GM12878 (cell line): ENCODE measurements around the gene PLK1. TPM values are rescaled to one million over a fixed set of nuclear protein-coding genes. Genes with fewer than 3 reads are reported as not detected.

ENCODE experiments used
- polyA plus RNA-seq, 11 experiments: library from polyadenylated mRNA; depleted of rRNA in 4 of 11; unstranded in 6 of 11; stranded (reverse) in 5 of 11; fragments of >200 nt; fragmentation: Nextera tagmentation in 4 of 11; fragmentation: Illumina TruSeq in 1 of 11; extraction: Ambion mirVana in 4 of 11; extraction: Trizol in 1 of 11; gene quantifications; 1 replicate in 1 of 11; 2 replicates in 10 of 11; pipeline versions ENCODE4 v1.2.1 to v1.2.3, GENCODE V29; 2011 to 2016; ENCODE audit warnings: inconsistent platforms in 2 of 11, missing spikeins in 2 of 11, low read depth in 1 of 11
- total RNA-seq, 4 experiments: library from RNA; depleted of rRNA in 3 of 4; stranded (reverse); fragments of >200 nt in 3 of 4; fragmentation: Illumina TruSeq in 1 of 4; extraction: Trizol in 1 of 4; gene quantifications; 2 replicates each; pipeline versions ENCODE4 v1.2.1 to v1.2.3, GENCODE V29; 2013 to 2021

Gene PLK1
- total and polyA plus RNA-seq, 10 of the 15 experiments (the other 5 are each of a cell fraction or from before 2014, with no cell fraction given): 11.3 to 191 (median 84.5) TPM

Other genes starting within 250 kb of the PLK1 start
Only the 7 nearest of the 10 such genes appear.
- 38.0 and 39.0 TPM in 2 replicates for gene EARS2, start 121.5 kb upstream of the PLK1 start, total RNA-seq (2014; rRNA removed)
- gene EARS2, start 121.5 kb upstream of the PLK1 start, total RNA-seq (2014; rRNA removed; fragmentation: Illumina TruSeq; extraction: Trizol): 36.7 TPM in 2 replicates
- 28.8 and 32.1 TPM in 2 replicates for gene EARS2, start 121.5 kb upstream of the PLK1 start, total RNA-seq (2021)
- gene EARS2, start 121.5 kb upstream of the PLK1 start, polyA plus RNA-seq (2011; rRNA removed): 63.0 and 65.9 TPM in 2 replicates
- 41.3 and 47.9 TPM in 2 replicates for gene EARS2, start 121.5 kb upstream of the PLK1 start, polyA plus RNA-seq (2014; fragmentation: Illumina TruSeq; extraction: Trizol)
- gene EARS2, start 121.5 kb upstream of the PLK1 start, polyA plus RNA-seq (2014; fragmentation: Nextera tagmentation; extraction: Ambion mirVana): 10 to 100 TPM; 12.9 to 27.0 TPM
- 27.3 and 39.8 TPM in 2 replicates for gene EARS2, start 121.5 kb upstream of the PLK1 start, polyA plus RNA-seq (2014; rRNA removed)
- 10 to 100 TPM; 31.0 to 34.8 TPM for gene EARS2, start 121.5 kb upstream of the PLK1 start, polyA plus RNA-seq (2016; fragmentation: Nextera tagmentation; extraction: Ambion mirVana)
- gene UBFD1, start 121.2 kb upstream of the PLK1 start, total RNA-seq (2014; rRNA removed): 31.3 and 38.3 TPM in 2 replicates
- gene UBFD1, start 121.2 kb upstream of the PLK1 start, total RNA-seq (2014; rRNA removed; fragmentation: Illumina TruSeq; extraction: Trizol): 18.1 and 19.0 TPM in 2 replicates
- 45.8 and 48.5 TPM in 2 replicates for gene UBFD1, start 121.2 kb upstream of the PLK1 start, total RNA-seq (2021)
- gene UBFD1, start 121.2 kb upstream of the PLK1 start, polyA plus RNA-seq (2011; rRNA removed): 37.6 and 41.9 TPM in 2 replicates
- gene UBFD1, start 121.2 kb upstream of the PLK1 start, polyA plus RNA-seq (2014; fragmentation: Illumina TruSeq; extraction: Trizol): 23.4 and 23.7 TPM in 2 replicates
- gene UBFD1, start 121.2 kb upstream of the PLK1 start, polyA plus RNA-seq (2014; fragmentation: Nextera tagmentation; extraction: Ambion mirVana): 1 to 10 TPM; 7.3 to 7.9 TPM
- 31.1 and 40.7 TPM in 2 replicates for gene UBFD1, start 121.2 kb upstream of the PLK1 start, polyA plus RNA-seq (2014; rRNA removed)
- gene UBFD1, start 121.2 kb upstream of the PLK1 start, polyA plus RNA-seq (2016; fragmentation: Nextera tagmentation; extraction: Ambion mirVana): 10 to 100 TPM; 33.2 to 38.6 TPM
- 258 and 271 TPM in 2 replicates for gene NDUFAB1, start 82.6 kb upstream of the PLK1 start, total RNA-seq (2014; rRNA removed)
- 115 and 123 TPM in 2 replicates for gene NDUFAB1, start 82.6 kb upstream of the PLK1 start, total RNA-seq (2014; rRNA removed; fragmentation: Illumina TruSeq; extraction: Trizol)
- 131 and 137 TPM in 2 replicates for gene NDUFAB1, start 82.6 kb upstream of the PLK1 start, total RNA-seq (2021)
- 237 and 375 TPM in 2 replicates for gene NDUFAB1, start 82.6 kb upstream of the PLK1 start, polyA plus RNA-seq (2011; rRNA removed)
- gene NDUFAB1, start 82.6 kb upstream of the PLK1 start, polyA plus RNA-seq (2014; fragmentation: Illumina TruSeq; extraction: Trizol): 64.1 and 79.9 TPM in 2 replicates
- 100 to 1,000 TPM in 1 of 2 experiments, 10 to 100 TPM in 1; 99.8 to 226 TPM for gene NDUFAB1, start 82.6 kb upstream of the PLK1 start, polyA plus RNA-seq (2014; fragmentation: Nextera tagmentation; extraction: Ambion mirVana)
- 325 and 378 TPM in 2 replicates for gene NDUFAB1, start 82.6 kb upstream of the PLK1 start, polyA plus RNA-seq (2014; rRNA removed)
- gene NDUFAB1, start 82.6 kb upstream of the PLK1 start, polyA plus RNA-seq (2016; fragmentation: Nextera tagmentation; extraction: Ambion mirVana): 100 to 1,000 TPM; 564 to 584 TPM
- 15.8 and 18.0 TPM in 2 replicates for gene PALB2, start 37.6 kb upstream of the PLK1 start, total RNA-seq (2014; rRNA removed)
- 23.4 and 23.8 TPM in 2 replicates for gene PALB2, start 37.6 kb upstream of the PLK1 start, total RNA-seq (2014; rRNA removed; fragmentation: Illumina TruSeq; extraction: Trizol)
- gene PALB2, start 37.6 kb upstream of the PLK1 start, total RNA-seq (2021): 17.1 and 17.3 TPM in 2 replicates
- 12.4 and 18.8 TPM in 2 replicates for gene PALB2, start 37.6 kb upstream of the PLK1 start, polyA plus RNA-seq (2011; rRNA removed)
- gene PALB2, start 37.6 kb upstream of the PLK1 start, polyA plus RNA-seq (2014; fragmentation: Illumina TruSeq; extraction: Trizol): 18.7 and 22.6 TPM in 2 replicates
- 10 to 100 TPM in 1 of 2 experiments, 1 to 10 TPM in 1; 9.2 to 15.1 TPM for gene PALB2, start 37.6 kb upstream of the PLK1 start, polyA plus RNA-seq (2014; fragmentation: Nextera tagmentation; extraction: Ambion mirVana)
- 12.2 and 17.8 TPM in 2 replicates for gene PALB2, start 37.6 kb upstream of the PLK1 start, polyA plus RNA-seq (2014; rRNA removed)
- 10 to 100 TPM; 22.4 to 24.6 TPM for gene PALB2, start 37.6 kb upstream of the PLK1 start, polyA plus RNA-seq (2016; fragmentation: Nextera tagmentation; extraction: Ambion mirVana)
- gene DCTN5, start 37.4 kb upstream of the PLK1 start, total RNA-seq (2014; rRNA removed): 49.1 and 61.9 TPM in 2 replicates
- gene DCTN5, start 37.4 kb upstream of the PLK1 start, total RNA-seq (2014; rRNA removed; fragmentation: Illumina TruSeq; extraction: Trizol): 66.6 and 69.3 TPM in 2 replicates
- 84.7 and 86.6 TPM in 2 replicates for gene DCTN5, start 37.4 kb upstream of the PLK1 start, total RNA-seq (2021)
- gene DCTN5, start 37.4 kb upstream of the PLK1 start, polyA plus RNA-seq (2011; rRNA removed): 153 and 159 TPM in 2 replicates
- 97.1 and 108 TPM in 2 replicates for gene DCTN5, start 37.4 kb upstream of the PLK1 start, polyA plus RNA-seq (2014; fragmentation: Illumina TruSeq; extraction: Trizol)
- gene DCTN5, start 37.4 kb upstream of the PLK1 start, polyA plus RNA-seq (2014; fragmentation: Nextera tagmentation; extraction: Ambion mirVana): 10 to 100 TPM; 69.2 to 72.5 TPM
- gene DCTN5, start 37.4 kb upstream of the PLK1 start, polyA plus RNA-seq (2014; rRNA removed): 66.4 and 76.2 TPM in 2 replicates
- gene DCTN5, start 37.4 kb upstream of the PLK1 start, polyA plus RNA-seq (2016; fragmentation: Nextera tagmentation; extraction: Ambion mirVana): 100 to 1,000 TPM; 123 to 126 TPM
- 0.51 and 0.71 TPM in 2 replicates for gene ERN2, start 34.3 kb downstream of the PLK1 start, total RNA-seq (2014; rRNA removed)
- gene ERN2, start 34.3 kb downstream of the PLK1 start, total RNA-seq (2014; rRNA removed; fragmentation: Illumina TruSeq; extraction: Trizol): 0.09 and 0.36 TPM in 2 replicates
- 0.11 and 0.95 TPM in 2 replicates for gene ERN2, start 34.3 kb downstream of the PLK1 start, total RNA-seq (2021)
- gene ERN2, start 34.3 kb downstream of the PLK1 start, polyA plus RNA-seq (2011; rRNA removed): 0.14 TPM in 1 of 2 replicates, not detected in the other
- not detected in 2 replicates for gene ERN2, start 34.3 kb downstream of the PLK1 start, polyA plus RNA-seq (2014; fragmentation: Illumina TruSeq; extraction: Trizol)
- gene ERN2, start 34.3 kb downstream of the PLK1 start, polyA plus RNA-seq (2014; fragmentation: Nextera tagmentation; extraction: Ambion mirVana): not detected
- gene ERN2, start 34.3 kb downstream of the PLK1 start, polyA plus RNA-seq (2014; rRNA removed): 0.46 TPM in 1 of 2 replicates, not detected in the other
- under 1 TPM in 1 of 2 experiments, not detected in 1; 0.06 TPM for gene ERN2, start 34.3 kb downstream of the PLK1 start, polyA plus RNA-seq (2016; fragmentation: Nextera tagmentation; extraction: Ambion mirVana)
- not detected in 2 replicates for gene CHP2, start 76.1 kb downstream of the PLK1 start, total RNA-seq (2014; rRNA removed)
- gene CHP2, start 76.1 kb downstream of the PLK1 start, total RNA-seq (2014; rRNA removed; fragmentation: Illumina TruSeq; extraction: Trizol): not detected in 2 replicates
- 0.08 TPM in 1 of 2 replicates, not detected in the other for gene CHP2, start 76.1 kb downstream of the PLK1 start, total RNA-seq (2021)
- gene CHP2, start 76.1 kb downstream of the PLK1 start, polyA plus RNA-seq (2011; rRNA removed): not detected in 2 replicates
- not detected in 2 replicates for gene CHP2, start 76.1 kb downstream of the PLK1 start, polyA plus RNA-seq (2014; fragmentation: Illumina TruSeq; extraction: Trizol)
- gene CHP2, start 76.1 kb downstream of the PLK1 start, polyA plus RNA-seq (2014; fragmentation: Nextera tagmentation; extraction: Ambion mirVana): not detected
- gene CHP2, start 76.1 kb downstream of the PLK1 start, polyA plus RNA-seq (2014; rRNA removed): not detected in 2 replicates
- gene CHP2, start 76.1 kb downstream of the PLK1 start, polyA plus RNA-seq (2016; fragmentation: Nextera tagmentation; extraction: Ambion mirVana): not detected